IPS-18c (cell line): ENCODE data around the gene C1orf226.

Experiments
- H3K4me3 ChIP-seq: 2 replicates; pipeline ENCODE4 v1.7.0; 2013; ENCODE audit warnings: low read depth, mild to moderate bottlenecking, low read length, moderate library complexity; ENCODE audit not compliant: insufficient read depth
- H3K9me3 ChIP-seq: one replicate; pipeline ENCODE4 v1.6.1; 2013; ENCODE audit warnings: mild to moderate bottlenecking, low read length, moderate library complexity; ENCODE audit not compliant: control insufficient read depth, insufficient read depth

C1orf226 gene

DNA sequence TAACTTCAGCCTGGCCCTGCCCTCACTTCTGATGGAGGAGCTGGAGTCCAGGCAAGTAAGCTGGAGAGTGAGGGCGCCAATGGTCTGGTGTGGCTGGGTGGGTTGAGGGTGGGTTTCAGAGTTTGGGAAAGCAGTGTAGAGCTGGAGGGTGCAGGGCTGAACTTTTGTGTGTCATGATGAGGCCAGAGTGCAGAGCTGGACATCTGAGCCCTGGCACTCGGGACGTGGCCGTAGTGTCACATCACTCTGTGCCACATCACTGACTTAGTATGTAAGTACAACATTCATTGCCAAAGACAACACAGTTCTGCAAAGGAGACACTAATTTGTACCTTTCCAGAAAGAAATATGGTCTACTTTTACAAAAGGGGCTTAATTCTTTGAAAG lies 20.7 kb upstream of the C1orf226 start:
- H3K4me3 ChIP-seq: no peak overlapping the region
- no peaks in the 10 kb centered on the region for H3K9me3 ChIP-seq

DNA sequence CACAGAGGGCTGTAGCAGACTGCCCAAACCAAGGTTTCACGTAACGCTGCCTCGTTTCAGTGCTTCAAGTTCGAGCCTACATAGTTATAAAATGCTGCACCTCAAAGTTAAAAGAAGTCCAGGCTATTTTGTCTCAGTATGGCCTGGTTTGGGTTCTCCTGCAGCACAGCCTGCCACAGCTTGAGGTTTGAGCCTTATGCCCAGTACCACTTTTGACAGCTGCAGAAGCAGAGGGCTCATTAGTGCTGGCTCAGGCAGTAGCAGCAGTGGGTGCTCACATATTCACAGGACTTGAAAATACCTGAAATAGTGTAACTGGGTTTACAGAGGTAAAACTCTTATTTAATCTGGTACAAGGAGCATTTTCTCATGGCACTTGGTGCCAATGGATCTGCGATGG lies 20.2 kb upstream of the C1orf226 start:
- Histone ChIP-seq H3K9me3 (no peaks in the 10 kb centered on the region), H3K4me3 (no peak overlapping the region)

DNA sequence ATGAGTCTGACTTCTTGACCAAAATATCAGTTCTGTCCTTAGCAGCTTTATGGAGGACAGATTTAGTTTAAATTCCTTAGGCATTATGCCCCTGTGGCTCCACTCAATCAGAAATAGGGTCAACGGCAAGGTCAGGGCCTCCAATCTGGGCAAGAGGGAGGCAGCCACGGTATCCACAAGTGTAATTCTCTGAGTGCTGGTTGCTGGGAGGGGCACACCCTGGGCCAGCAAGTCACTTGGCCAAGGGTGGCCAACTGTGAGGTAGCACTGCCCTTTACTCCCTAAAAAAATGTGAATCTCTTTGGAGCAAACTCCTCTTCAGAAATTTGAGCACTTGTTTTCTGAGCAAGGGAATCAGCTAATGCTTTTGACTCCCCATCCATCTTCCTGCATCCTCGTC lies 17.7 kb upstream of the C1orf226 start:
- Histone ChIP-seq H3K4me3 (no peak overlapping the region), H3K9me3 (no peaks in the 10 kb centered on the region)

DNA sequence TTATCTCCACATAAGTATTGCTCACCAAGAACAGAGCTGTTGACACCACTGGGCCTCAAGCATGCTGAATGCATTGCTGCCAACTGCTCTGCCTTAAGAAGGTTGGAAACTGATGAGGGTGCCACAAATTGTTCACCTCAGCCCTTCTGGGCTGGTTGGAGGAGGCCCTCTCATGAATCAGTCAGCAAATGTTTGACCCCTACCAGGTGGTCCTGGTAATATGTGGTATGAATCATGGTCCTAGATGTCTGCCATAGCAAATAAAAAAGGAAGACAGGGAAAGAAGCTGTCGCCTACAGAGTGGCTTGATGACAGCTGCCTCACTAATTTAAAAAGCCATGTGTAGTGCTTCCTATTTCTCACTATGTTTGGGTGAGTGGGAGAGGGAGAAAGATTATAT lies 17.0 kb upstream of the C1orf226 start:
- Histone ChIP-seq H3K4me3 (no peak overlapping the region), H3K9me3 (no peaks in the 10 kb centered on the region)

DNA sequence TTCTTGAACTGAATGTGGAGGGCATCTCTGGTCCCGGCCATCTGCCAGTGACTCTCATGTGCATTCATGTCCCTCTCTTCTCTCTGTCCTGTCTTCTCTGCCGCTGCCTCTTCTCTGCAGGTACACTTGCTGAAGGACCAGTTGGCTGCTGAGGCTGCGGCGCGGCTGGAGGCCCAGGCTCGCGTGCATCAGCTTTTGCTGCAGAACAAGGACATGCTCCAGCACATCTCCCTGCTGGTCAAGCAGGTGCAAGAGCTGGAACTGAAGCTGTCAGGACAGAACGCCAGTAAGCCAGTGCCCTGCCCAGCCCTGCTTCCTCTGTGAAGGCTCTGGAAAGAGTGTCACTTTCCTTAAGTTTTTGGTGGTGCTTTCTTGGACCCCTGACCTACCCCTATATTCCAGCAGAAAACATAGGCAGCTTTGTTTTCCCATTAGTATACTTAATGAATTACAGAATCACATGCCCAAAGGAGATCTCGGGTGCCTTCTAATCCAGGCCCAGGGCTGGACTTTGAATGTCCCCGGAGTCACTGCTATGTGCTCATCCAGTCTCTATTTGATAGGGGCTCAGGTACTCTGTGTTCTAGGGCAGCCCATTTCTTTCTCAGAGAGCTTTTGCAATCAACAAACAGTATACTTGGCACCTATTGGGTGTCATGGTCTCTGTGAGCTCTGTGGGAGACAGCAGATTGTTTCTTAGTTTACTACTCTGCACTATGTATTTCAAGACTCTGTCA lies 16.1 kb upstream of the C1orf226 start:
- H3K9me3 ChIP-seq: no peaks in the 10 kb centered on the region

DNA sequence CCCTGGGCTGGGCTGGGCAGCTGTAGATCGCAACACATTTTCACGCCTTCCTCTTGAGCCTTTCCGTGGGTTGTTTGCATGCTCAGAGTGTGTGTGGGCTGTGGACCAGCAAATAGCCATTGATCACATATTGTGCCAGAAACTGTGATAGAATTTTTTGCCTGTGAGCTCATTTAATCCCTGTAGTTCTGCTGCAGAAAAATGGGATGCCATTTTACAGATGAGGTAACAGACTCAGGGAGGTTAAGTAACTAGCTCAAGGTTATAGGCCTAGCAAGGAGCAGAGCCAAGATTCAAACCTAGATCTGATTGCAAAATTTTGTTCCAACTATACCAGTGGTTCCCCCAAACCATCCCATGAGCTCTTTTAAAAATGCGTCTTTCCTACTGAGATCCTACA lies 15.4 kb upstream of the C1orf226 start:
- Histone ChIP-seq H3K9me3 (no peaks in the 10 kb centered on the region), H3K4me3 (no peak overlapping the region)

More for the DNA sequence above, 16.1 kb upstream of the C1orf226 start:
- no peak overlapping the region for H3K4me3 ChIP-seq

DNA sequence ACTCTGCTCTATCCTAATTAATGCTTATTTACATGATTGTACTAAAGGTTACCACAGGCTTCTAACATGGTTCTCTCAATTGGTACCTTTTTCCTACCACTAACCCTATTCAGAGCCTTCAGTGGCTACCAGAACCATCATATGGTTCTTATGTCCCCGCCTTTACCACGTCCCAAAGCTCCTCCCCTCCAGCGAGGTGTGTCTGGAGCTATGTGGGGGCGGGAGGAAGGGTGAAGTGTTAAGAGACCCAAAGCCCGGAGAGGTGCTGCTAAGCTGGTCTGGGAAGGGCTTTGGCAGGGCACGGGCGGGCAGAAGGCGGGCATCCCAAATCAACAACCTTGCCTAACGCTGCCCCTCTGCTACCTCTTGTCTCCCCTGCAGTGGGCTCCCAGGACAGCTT lies 14.9 kb upstream of the C1orf226 start:
- Histone ChIP-seq H3K9me3 (no peaks in the 10 kb centered on the region), H3K4me3 (no peak overlapping the region)

DNA sequence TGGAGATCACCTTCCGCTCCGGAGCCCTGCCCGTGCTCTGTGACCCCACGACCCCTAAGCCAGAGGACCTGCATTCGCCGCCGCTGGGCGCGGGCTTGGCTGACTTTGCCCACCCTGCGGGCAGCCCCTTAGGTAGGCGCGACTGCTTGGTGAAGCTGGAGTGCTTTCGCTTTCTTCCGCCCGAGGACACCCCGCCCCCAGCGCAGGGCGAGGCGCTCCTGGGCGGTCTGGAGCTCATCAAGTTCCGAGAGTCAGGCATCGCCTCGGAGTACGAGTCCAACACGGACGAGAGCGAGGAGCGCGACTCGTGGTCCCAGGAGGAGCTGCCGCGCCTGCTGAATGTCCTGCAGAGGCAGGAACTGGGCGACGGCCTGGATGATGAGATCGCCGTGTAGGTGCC lies 14.5 kb upstream of the C1orf226 start:
- H3K9me3 ChIP-seq: no peaks in the 10 kb centered on the region
- no peak overlapping the region for H3K4me3 ChIP-seq

DNA sequence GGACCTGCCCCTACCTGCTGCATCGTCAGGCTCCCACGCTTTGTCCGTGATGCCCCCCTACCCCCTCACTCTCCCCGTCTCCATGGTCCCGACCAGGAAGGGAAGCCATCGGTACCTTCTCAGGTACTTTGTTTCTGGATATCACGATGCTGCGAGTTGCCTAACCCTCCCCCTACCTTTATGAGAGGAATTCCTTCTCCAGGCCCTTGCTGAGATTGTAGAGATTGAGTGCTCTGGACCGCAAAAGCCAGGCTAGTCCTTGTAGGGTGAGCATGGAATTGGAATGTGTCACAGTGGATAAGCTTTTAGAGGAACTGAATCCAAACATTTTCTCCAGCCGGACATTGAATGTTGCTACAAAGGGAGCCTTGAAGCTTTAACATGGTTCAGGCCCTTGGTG lies 13.8 kb upstream of the C1orf226 start:
- H3K4me3 ChIP-seq: no peak overlapping the region
- H3K9me3 ChIP-seq: no peaks in the 10 kb centered on the region

DNA sequence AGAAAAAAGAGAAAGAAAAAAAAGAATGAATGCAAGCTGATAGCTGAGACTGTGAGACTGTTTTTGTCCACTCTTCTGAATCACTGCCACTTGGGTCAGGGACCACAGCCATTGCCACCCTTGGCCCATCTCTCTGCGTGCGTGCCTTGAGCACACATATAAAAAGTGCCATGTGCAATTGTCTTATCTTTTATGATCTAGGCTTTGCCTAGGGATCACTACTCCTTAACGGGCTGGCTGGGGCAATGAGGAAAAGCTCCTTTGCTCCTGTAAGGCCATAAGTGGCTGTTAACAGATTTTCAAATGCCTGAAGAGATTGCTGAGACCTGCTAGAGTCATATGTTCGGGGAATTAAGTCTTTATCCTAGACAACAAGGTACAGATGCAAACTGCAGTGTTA lies 13.1 kb upstream of the C1orf226 start:
- no peak overlapping the region for H3K4me3 ChIP-seq

DNA sequence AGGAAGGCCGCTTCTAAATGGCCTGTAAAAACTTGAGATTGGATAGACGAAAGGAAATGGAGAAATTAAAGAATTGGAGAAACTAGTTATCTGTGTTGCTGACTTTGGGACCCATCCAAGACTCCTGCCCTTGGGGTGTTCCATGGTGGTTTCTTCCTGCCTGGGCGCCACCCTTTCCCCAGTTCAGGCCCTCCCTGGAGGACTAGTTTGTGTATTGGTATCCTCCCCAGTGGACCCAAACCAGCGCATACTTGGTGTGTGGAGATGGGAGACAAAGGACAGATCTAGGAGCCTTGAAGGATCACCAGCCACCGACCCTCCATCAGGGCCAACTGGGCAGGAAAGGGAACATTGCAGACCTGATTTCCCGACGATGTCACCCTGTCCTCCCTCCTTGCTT lies 12.0 kb upstream of the C1orf226 start:
- H3K9me3 ChIP-seq: no peaks in the 10 kb centered on the region
- H3K4me3 ChIP-seq: no peak overlapping the region

More for the DNA sequence above, 13.1 kb upstream of the C1orf226 start:
- no peaks in the 10 kb centered on the region for H3K9me3 ChIP-seq

DNA sequence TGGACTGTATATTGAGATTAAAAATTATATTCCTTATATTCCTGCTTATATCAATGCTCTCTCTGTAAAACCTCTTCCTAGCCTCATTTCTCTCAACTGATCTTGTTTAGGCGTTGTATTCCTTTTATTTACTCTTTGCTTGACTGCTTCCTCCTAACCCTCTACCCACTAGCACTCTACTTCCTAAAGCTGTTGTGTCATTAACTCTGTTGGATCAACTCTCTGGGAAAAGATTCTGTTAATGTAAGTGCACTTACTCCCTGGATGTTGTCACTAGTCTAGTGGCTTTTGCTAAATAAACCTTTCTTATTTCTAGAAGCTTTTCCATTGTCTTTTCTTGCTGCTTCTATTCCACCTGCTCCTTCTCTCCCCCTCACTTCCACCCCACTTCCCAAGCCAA lies 11.4 kb upstream of the C1orf226 start:
- no peak overlapping the region for H3K4me3 ChIP-seq
- no peaks in the 10 kb centered on the region for H3K9me3 ChIP-seq

DNA sequence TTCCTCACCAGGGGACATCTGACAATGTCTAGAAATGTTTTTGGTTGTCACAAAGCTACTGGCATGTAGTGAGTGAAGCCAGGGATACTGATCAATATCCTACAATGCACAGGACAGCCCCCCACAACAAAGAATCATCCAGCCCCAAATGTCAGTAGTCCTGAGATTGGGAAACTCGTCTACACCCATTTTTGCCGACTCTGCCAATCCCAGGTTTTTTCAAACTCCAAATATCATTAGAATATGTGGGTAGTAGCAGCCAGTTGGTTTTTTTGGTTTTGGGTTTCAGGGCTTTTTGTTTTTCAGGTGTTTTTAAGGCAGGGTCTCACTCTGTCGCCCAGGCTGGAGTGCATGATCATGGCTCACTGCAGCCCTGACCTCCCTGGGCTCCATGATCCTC lies 10.8 kb upstream of the C1orf226 start:
- H3K9me3 ChIP-seq: no peaks in the 10 kb centered on the region
- H3K4me3 ChIP-seq: no peak overlapping the region

DNA sequence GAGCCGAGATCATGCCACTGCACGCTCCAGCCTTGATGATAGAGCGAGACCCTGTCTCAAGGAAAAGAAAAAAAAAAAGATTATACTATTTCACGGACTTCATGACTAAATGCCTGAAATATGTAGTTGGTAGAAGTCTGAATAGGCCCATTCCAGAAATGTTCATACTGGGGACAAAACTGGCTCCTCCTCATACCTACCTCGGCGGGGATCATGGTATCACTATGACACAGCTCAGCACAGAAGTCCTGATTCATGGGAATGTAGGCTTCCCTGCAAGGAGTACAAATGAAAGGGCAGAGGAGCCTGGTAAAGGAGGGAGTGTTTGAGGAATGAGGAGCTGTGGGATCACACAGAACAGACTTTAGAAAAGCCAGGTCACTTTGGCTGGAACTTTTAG lies 9.9 kb upstream of the C1orf226 start:
- Histone ChIP-seq H3K4me3 (no peak overlapping the region), H3K9me3 (no peaks in the 10 kb centered on the region)

DNA sequence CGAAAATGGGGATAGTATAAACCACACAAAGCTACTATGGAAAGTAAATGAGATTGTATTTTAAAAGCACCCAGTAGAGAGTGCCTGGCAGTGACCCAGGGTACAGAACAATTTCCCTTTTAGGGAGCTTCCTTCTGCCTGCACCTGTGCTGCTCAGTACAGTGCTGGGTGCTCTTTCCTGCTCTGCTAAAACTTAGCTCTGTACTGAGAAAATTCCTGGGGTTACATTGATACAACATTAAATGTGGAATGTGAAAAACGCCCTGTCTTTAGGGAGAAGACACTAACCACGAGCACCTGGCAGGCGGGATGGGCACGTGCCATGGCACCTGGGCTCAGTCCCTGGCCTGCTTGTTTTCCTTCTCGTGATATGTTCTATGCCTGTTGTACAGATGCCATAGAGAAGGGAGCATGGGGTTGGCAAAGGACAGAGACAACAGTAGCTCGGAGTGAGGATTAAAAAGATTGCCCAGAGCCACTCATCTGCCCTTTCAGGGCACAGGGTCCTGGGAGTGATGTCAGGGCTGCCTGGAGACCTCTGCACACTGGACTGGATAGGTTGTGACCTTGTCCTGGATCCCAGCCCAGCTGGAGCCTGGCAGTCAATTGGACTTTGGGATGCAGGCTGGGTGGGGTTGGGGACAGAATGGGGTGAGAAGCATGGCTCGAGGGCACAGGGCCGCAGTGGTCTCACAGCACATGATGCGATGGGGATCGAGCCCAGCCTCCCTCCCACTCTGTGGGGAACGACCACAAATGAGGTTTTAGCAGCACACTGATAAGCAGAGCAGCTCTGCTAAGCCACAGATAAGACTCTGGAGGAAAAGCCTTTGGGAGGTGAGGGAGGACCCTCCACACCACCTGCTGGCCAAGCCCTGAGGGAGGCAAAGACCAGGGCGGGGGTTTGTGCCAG lies 9.1 kb upstream of the C1orf226 start:
- no peaks in the 10 kb centered on the region for H3K9me3 ChIP-seq
- H3K4me3 ChIP-seq: no peak overlapping the region

DNA sequence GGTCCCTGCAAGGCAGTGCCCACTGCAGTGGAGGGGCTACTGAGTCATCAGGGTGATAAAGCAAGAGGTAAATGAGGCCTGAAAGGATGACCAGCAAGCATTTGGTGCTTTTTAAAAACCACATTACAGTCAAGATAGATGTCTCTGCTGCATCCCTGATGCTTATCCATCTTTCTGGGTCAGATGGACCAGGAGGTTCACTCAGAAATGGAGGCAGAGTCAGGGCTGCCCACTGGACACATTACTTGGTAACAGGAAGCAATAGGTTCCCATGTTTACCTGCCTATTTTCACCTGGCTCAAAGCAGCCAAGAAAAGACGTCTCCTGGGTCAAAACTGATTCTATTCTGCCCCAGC lies 8.5 kb upstream of the C1orf226 start:
- H3K9me3 ChIP-seq: no peaks in the 10 kb centered on the region
- no peak overlapping the region for H3K4me3 ChIP-seq

DNA sequence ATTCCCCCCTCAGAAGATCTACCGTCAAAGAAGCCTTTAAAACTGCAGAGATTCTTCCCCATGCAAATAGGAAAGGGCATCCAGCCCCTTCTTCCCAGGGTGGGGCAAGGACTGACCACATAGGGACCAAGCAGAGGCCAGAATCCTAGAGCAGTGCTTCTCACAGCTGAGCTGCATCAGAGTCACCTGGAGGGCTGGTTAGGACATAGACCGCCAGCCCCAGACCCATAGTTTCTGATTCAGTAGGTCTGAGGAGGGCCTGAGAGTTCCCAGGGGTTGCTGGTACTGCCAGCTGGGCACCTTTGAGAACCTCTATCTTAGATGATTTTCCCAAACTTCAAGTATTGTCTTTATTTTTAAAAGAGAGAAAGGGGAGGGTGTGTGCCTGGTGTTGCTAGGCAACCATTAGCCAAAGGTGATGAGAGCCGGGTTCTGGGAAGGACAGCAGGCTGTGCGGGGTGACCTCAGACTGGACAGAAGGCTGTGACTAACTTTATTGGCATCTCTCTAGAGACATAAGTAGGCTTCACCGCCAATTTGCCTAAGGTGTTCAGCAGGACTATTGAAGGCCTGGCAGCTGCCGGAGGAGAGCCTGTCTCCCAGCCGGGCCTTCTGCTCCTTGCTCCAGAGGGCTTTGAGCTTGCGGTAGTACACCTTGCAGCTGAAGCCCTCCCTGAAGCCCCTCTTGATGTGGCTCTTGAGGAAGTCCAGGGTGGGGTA lies 7.8 kb upstream of the C1orf226 start:
- Histone ChIP-seq H3K9me3 (no peaks in the 10 kb centered on the region), H3K4me3 (no peak overlapping the region)

DNA sequence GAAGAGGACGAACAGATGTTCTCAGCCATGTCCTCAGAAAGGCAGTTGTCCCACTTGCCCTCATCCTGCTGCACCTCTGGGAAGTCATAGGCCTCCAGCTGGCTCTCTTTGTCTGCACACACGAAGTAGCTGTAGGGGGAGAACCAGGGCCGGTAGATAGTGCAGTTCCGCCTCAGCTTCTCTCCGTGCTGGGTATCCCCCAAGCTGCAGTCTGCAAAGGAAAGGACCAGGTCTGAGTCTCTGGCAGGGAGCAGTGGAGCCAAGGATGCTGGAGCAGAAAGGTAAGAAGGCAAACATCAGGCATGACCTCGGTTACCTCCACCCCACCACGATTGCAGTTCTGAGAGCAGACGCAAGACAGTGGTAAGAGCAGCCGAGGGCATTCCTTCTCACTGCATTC lies 7.1 kb upstream of the C1orf226 start:
- H3K9me3 ChIP-seq: no peaks in the 10 kb centered on the region
- no peak overlapping the region for H3K4me3 ChIP-seq
